GM21528 (cell line): Measurements from ENCODE around the gene CACNA1C.

Source experiments
- ATAC-seq: cut with Tn5 transposase; IDR thresholded peaks from one replicate; pipeline ENCODE4 v1.9.1; 2021; ENCODE audit warnings: mild to moderate bottlenecking, moderate library complexity; ENCODE audit not compliant: unreplicated experiment, low FRiP score

CACNA1C gene

GRCh38 chr12:2422591-2422990 is 369.8 kb downstream of the CACNA1C start:
- ATAC-seq = no peak

GRCh38 chr12:2429032-2429431 is 376.2 kb downstream of the CACNA1C start:
- ATAC-seq = no peak

GRCh38 chr12:2431810-2432209 is 379.0 kb downstream of the CACNA1C start:
- no peak for ATAC-seq

GRCh38 chr12:2432856-2433255 is 380.1 kb downstream of the CACNA1C start:
- no peak for ATAC-seq

- ATAC-seq = no peak
Measured at GRCh38 chr12:2435511-2435910, 382.7 kb downstream of the CACNA1C start.

- ATAC-seq = no peak
Measured at GRCh38 chr12:2439332-2440100, 386.7 kb downstream of the CACNA1C start.

- ATAC-seq = no peak
Measured at GRCh38 chr12:2443776-2444175, 391.0 kb downstream of the CACNA1C start.

- no peak for ATAC-seq
Measured at GRCh38 chr12:2445968-2446367, 393.2 kb downstream of the CACNA1C start.

GRCh38 chr12:2447861-2448260 is 395.1 kb downstream of the CACNA1C start:
- ATAC-seq = no peak

- ATAC-seq = no peak
Measured at GRCh38 chr12:2449586-2449985, 396.8 kb downstream of the CACNA1C start.

- no peak for ATAC-seq
Measured at GRCh38 chr12:2450553-2450952, 397.8 kb downstream of the CACNA1C start.

GRCh38 chr12:2451025-2451424 is 398.2 kb downstream of the CACNA1C start:
- no peak for ATAC-seq

GRCh38 chr12:2451497-2451896 is 398.7 kb downstream of the CACNA1C start:
- no peak for ATAC-seq

GRCh38 chr12:2453076-2453760 is 400.4 kb downstream of the CACNA1C start:
- ATAC-seq = no peak

- no peak for ATAC-seq
Measured at GRCh38 chr12:2453761-2454090, 400.9 kb downstream of the CACNA1C start.

- ATAC-seq = no peak
Measured at GRCh38 chr12:2454601-2455177, 401.9 kb downstream of the CACNA1C start.

GRCh38 chr12:2455410-2455809 is 402.6 kb downstream of the CACNA1C start:
- no peak for ATAC-seq

- ATAC-seq = no peak
Measured at GRCh38 chr12:2456122-2456812, 403.5 kb downstream of the CACNA1C start.

GRCh38 chr12:2456813-2457186 is 404.0 kb downstream of the CACNA1C start:
- ATAC-seq = no peak

- no peak for ATAC-seq
Measured at GRCh38 chr12:2457215-2457932, 404.6 kb downstream of the CACNA1C start.
